Stomach smooth muscle (tissue), 2 donors: ENCODE measurements around the gene CSF1R.

Experiments
- H3K27ac ChIP-seq: one replicate; pipeline ENCODE4 v1.7.0; 2013; ENCODE audit warnings: mild to moderate bottlenecking, low read length, inconsistent platforms
- H3K27me3 ChIP-seq, 2 donors: one replicate each; pipeline ENCODE4 v1.7.0; 2013; ENCODE audit warnings: low read length in 2 of 2; ENCODE audit not compliant: insufficient read depth in 2 of 2, control insufficient read depth in 1 of 2
- H3K36me3 ChIP-seq, 2 donors: one replicate each; pipeline ENCODE4 v1.7.0; 2013; ENCODE audit warnings: low read length in 2 of 2; ENCODE audit not compliant: control insufficient read depth in 2 of 2, insufficient read depth in 2 of 2
- H3K4me1 ChIP-seq: one replicate; pipeline ENCODE4 v1.7.0; 2013; ENCODE audit warnings: low read length; ENCODE audit not compliant: control insufficient read depth, insufficient read depth
- H3K4me3 ChIP-seq, 2 donors: one replicate each; pipeline ENCODE4 v1.7.0; 2013; ENCODE audit warnings: low read length in 2 of 2
- H3K9ac ChIP-seq, 2 donors: one replicate each; pipeline ENCODE4 v1.7.0; 2013; ENCODE audit warnings: low read length in 2 of 2, mild to moderate bottlenecking in 1 of 2
- H3K9me3 ChIP-seq, 2 donors: one replicate each; pipeline ENCODE4 v1.7.0; 2013; ENCODE audit warnings: low read length in 2 of 2; ENCODE audit not compliant: control insufficient read depth in 2 of 2
- donor health status: healthy.
- donor health status: Pancreatic carcinoma.

CSF1R gene

DNA sequence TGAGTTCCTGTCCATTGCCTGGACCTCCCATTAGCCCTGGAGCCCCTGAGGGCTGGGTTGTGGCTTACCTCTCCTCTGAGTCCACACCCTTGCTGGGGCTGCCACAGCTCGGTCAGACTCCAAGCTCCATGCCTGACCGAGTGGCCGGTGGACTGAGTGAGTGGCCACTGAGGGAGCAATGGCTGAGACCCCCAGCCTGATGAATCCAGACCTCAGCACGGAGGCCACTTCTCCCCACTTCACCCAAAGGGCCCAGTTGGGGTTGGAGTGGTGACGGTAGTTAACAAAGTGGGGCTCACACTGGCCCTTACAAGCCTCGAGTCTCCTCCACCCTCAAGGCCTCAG, 40.5 kb upstream of the CSF1R start:
- Histone ChIP-seq H3K27me3 (no peaks in the 10 kb centered on the region), H3K36me3 (peaks cover 0 to 16% of the 10 kb centered on the region in 2 donors), H3K9me3 (no peaks in the 10 kb centered on the region), H3K27ac (no peak overlapping the region), H3K9ac (no peak overlapping the region), H3K4me1 (peaks cover 15% of the 10 kb centered on the region), H3K4me3 (no peak overlapping the region)

DNA sequence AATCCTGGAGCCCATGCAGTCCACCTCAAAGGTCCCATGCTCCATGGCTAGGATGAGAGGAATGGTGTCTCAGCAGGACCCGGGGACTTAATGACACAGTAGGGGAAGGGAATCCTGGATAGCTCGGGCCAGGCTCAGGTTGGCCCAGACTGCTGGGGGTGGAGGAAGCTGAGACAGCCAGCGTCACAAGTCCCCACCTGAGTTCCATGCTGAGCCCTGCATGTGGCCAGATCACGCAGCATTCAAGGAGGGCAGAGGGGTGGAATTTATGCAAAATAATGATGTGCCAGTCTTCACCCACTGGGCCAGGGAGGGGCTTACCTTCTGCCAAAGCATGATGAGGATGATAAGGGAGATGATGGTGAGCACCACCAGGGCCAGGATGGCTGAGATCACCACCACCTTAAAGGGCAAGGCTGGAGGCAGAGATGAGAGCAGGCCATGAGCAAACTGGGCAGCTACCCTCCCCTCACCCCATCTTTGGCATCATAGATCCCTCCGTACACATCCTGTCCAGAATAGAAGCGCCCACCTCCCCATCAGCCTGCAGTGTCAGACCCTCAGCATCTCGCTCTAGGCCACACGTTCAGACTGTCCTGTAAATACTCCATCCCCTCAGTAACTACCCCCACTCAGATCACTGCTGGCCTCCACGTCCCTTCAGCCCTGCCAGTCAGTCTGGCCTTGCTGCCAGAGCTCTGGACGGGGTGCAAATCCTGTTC, 40.0 kb upstream of the CSF1R start:
- Histone ChIP-seq H3K27me3 (no peaks in the 10 kb centered on the region), H3K27ac (no peak overlapping the region), H3K9me3 (no peaks in the 10 kb centered on the region), H3K9ac (no peak overlapping the region), H3K36me3 (peaks cover 0 to 21% of the 10 kb centered on the region in 2 donors), H3K4me1 (peaks cover 13% of the 10 kb centered on the region), H3K4me3 (no peak overlapping the region)

DNA sequence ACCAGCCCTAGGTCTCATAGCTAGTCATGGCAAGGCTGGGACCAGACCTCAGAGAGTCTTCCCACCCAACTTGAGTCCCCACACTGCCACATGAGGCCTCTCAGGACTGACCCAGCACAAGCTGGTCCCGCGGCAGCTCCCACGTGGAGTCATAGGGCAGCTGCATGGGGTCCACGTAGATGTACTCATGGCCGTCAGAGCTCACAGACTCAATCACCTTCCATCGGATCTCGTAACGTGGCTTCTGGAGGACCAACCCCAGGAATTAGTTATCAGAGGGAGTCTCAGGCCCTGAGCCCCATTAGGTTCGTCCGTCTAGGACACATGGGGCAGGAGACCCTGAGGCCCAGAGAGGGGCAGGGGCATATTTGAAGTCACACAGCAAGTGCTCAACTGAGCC, 39.0 kb upstream of the CSF1R start:
- no peak overlapping the region for H3K4me3 ChIP-seq
- H3K4me1 ChIP-seq: peaks cover 12% of the 10 kb centered on the region
- H3K36me3 ChIP-seq: peaks cover 0 to 21% of the 10 kb centered on the region in 2 donors
- H3K9ac ChIP-seq: no peak overlapping the region
- no peaks in the 10 kb centered on the region for H3K9me3 ChIP-seq
- no peaks in the 10 kb centered on the region for H3K27me3 ChIP-seq
- H3K27ac ChIP-seq: no peak overlapping the region

DNA sequence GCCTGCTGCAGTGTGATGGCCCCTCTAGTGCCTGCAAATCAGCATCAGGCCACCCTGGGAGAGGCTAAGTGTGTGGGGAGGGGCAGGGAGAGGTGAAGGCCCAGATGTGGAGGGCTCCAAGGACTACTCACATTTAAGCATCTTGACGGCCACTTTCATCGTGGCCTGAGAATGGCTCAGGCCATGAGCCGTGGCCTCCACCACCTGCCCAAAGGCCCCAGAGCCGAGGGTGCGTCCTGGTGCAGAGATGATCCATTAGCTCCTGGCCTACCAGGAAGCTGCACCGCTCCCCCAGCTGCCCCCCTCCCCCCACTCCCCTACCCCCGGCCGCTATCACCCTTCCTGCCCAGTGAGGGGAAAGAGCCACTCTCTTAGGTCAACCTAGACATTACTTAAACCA, 38.2 kb upstream of the CSF1R start:
- Histone ChIP-seq H3K9ac (no peak overlapping the region), H3K36me3 (peaks cover 0 to 21% of the 10 kb centered on the region in 2 donors), H3K4me1 (peaks cover 5% of the 10 kb centered on the region), H3K9me3 (no peaks in the 10 kb centered on the region), H3K27me3 (no peaks in the 10 kb centered on the region), H3K27ac (no peak overlapping the region), H3K4me3 (no peak overlapping the region)

DNA sequence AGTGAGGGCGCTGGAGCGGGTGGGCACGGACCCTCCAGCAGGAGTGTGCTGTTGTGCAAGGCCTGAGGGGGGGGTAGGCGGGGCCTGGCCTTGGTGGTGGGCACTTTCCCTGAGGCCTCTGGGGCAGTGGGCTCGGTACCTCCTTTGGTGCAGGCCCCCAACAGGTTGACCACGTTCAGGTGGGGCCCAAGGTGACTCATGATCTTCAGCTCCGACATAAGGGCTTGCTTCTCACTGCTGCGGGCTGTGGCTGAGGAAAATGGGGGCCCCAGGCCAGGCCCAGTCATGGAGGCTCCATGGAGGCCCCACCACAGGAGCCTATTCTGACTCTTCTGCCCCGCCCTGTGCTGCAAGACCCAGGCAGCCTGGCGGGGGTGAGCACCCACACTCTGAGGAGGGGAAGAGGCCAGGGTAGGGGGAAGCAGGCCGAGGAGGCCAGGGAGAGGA, 37.8 kb upstream of the CSF1R start:
- Histone ChIP-seq H3K9ac (no peak overlapping the region), H3K27me3 (no peaks in the 10 kb centered on the region), H3K4me1 (peaks cover 2% of the 10 kb centered on the region), H3K9me3 (no peaks in the 10 kb centered on the region), H3K36me3 (peaks cover 0 to 18% of the 10 kb centered on the region in 2 donors), H3K27ac (no peak overlapping the region), H3K4me3 (no peak overlapping the region)

DNA sequence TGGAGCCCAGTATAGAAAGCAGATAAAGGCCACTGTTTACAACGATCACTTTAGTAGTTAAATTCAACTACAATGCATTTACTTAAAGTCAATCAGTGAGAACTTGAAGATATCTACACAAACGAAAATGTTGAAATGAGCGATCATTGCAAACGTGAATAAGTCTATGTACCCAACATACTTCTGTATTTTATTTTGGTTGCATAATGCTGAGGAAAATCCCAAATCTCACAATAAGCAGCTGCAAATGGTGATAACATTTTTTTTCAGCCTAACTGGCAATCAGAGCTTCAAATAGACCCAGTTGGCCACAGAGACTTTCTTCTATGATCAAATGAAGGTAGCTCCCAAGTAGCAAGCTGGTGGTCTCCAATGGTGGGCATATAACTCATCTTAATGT, 37.2 kb upstream of the CSF1R start:
- Histone ChIP-seq H3K9me3 (no peaks in the 10 kb centered on the region), H3K27me3 (no peaks in the 10 kb centered on the region), H3K27ac (no peak overlapping the region), H3K36me3 (peaks cover 0 to 17% of the 10 kb centered on the region in 2 donors), H3K4me1 (peaks cover 2% of the 10 kb centered on the region), H3K9ac (no peak overlapping the region), H3K4me3 (no peak overlapping the region)

DNA sequence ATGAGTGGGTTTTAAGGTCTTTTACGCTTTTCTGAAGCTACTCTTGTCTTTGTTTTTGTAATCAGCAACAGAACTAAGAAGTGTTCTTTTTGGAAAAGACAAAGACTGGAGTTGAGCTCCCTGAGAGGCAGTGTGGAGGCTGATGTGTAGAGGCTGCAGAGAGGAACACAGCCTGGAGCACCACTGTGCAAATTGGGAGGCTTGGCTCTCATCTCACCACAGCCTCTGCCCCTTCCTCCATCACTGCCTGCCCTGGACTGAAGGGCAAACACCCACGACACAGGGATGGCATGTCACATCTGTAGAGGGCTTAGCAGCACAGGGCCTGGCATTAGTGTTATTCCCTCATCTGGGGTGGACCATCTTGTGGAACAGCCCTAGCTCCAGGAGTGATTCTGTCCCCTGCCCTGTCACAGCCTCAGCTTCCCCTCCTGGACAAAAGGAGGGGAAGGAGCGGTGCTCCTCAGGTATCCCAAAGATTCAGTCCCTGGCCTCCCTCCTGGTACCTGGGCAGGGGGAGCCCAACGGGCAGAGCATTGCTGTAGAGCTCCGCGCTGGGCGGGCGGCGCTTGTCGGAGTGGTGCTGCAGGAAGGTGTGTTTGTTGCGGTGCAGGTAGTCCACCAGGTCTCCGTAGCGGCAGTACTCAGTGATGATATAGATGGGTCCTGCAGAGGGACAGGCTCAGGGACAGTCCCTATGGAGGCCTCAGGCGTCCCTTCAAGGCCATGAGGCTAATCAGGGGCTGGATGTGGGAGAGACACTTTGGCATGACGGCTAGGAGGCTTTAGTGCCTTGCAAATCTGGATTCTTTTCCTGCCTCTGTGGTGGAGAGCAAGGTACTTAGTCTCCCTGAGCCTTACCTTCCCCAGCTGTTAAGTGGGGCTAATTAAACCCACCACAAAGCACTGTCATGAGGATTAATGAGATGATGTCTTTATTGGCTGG, 36.5 kb upstream of the CSF1R start:
- Histone ChIP-seq H3K9ac (no peak overlapping the region), H3K27me3 (no peaks in the 10 kb centered on the region), H3K4me3 (no peak overlapping the region), H3K27ac (no peak overlapping the region), H3K4me1 (peaks cover under 1% of the 10 kb centered on the region), H3K9me3 (no peaks in the 10 kb centered on the region), H3K36me3 (peaks cover 0 to 15% of the 10 kb centered on the region in 2 donors)

DNA sequence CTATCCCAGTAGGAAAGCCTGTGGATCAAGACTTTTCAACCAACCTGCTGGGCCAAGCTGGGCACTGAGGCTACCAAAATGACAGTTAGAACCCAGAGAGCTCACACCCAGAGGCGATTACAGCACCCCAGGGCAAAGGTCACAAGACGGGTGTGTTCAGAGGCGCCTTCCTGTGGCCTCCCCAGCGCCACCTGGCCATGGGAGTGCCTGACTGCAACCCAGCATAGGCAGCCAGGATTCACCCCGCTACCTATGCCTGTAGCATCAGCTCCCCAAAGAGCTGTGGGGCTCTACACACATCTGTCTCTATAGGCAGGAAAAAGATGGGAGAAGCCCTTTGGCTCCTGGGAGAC, 35.8 kb upstream of the CSF1R start:
- Histone ChIP-seq H3K4me1 (no peaks in the 10 kb centered on the region), H3K4me3 (no peak overlapping the region), H3K9ac (no peak overlapping the region), H3K27me3 (no peaks in the 10 kb centered on the region), H3K27ac (no peak overlapping the region), H3K9me3 (no peaks in the 10 kb centered on the region), H3K36me3 (peaks cover 0 to 15% of the 10 kb centered on the region in 2 donors)

DNA sequence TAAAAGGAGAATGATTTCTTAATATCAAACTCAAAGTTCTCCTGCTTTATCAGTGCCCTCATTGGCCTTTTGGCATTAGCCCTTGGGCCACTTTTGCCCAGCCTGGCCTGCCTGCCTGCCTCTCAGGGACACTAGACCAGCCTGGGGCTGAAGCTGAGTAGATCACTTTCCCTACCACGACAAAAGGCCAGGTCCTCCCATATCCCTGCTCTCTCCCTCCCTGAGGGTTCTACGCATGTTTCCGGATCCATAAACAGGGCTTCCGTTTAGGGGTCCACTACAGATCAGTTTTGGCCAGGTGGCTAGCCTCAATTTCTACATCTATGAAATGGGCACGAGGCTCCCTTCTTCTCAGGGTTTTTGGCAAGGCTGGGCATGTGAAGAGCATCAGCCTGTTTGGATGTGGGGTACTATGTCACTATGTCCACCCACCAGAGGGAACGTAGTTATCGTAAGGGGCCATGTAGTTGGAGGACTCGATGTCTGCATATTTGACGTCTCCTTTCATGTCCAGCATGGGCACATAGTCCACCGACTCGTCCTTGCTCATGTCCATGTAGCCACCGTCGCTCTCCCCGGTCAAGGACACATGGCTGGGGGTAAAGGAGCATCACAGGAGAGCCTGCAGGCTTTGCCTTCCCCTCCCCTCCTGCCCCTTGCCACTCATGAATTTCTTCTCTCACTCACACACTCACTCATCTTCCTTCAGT, 35.2 kb upstream of the CSF1R start:
- no peaks in the 10 kb centered on the region for H3K9me3 ChIP-seq
- no peaks in the 10 kb centered on the region for H3K27me3 ChIP-seq
- peaks cover 0 to 15% of the 10 kb centered on the region in 2 donors for H3K36me3 ChIP-seq
- H3K27ac ChIP-seq: no peak overlapping the region
- no peak overlapping the region for H3K9ac ChIP-seq
- H3K4me1 ChIP-seq: no peaks in the 10 kb centered on the region
- H3K4me3 ChIP-seq: no peak overlapping the region

DNA sequence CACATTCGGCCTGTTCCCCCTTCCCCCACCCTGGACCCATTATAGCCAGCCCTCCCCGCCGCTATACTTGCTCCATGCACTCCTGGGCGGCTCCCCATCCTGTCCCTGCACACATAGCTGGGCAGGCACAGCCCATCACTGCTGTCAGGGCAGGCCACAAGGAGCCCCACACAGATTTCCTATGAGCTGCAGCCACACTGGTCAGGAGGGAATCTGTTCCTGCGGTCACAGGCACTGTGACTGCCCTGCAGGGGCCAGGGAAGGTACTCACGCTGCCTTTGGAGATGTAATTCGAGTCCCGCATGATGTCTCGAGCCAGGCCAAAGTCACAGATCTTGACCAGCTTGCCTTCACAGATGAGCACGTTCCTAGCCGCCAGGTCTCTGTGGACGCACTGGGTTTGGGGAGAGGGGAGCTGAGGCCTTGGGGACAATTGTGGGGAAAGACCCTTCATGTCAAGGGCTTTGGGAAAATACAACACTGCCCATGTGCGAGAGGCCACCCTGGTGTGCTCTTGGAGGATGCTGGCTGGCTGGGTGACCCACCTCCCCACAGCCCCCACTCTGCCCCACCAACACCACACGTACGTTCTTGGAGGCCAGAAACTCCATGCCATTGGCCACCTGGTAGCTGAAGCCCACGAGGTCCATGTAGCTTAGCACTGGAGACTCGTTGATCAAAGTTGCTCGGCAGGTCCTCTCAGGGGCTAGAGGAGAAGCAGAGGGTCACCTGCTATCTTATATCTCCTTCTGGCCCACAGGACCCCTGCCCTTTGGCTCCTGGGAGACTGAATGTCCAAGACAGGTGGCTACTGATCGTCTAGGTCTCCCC, 34.5 kb upstream of the CSF1R start:
- H3K9ac ChIP-seq: no peak overlapping the region
- H3K27ac ChIP-seq: no peak overlapping the region
- no peak overlapping the region for H3K4me3 ChIP-seq
- no peaks in the 10 kb centered on the region for H3K9me3 ChIP-seq
- H3K36me3 ChIP-seq: peaks cover 0 to 18% of the 10 kb centered on the region in 2 donors
- no peaks in the 10 kb centered on the region for H3K4me1 ChIP-seq
- H3K27me3 ChIP-seq: no peaks in the 10 kb centered on the region
